Measurements from ENCODE around the gene NDOR1.

Gene NDOR1

GRCh38 chr9:137262909-137263285 lies 57.4 kb downstream of the NDOR1 start:
- Histone ChIP-seq H3K4me3 (ENCODE audit: low read length, poor library complexity, severe bottlenecking) (no peak overlapping the region), H2AFZ (ENCODE audit: low read length) (no peak overlapping the region), H3K79me2 (ENCODE audit: insufficient read depth, low read length) (peaks cover 9% of the 10 kb centered on the region; the same call in 1 of the 2 replicates), H3K4me1 (ENCODE audit: insufficient read depth, low read length, poor library complexity, severe bottlenecking) (peaks cover 7% of the 10 kb centered on the region), H4K20me1 (ENCODE audit: insufficient read depth, low read length, poor library complexity, severe bottlenecking) (peaks cover 2% of the 10 kb centered on the region), H3K4me2 (ENCODE audit: low read depth, low read length, poor library complexity, severe bottlenecking) (no peak overlapping the region), H3K9me3 (ENCODE audit: insufficient read depth, low read depth, low read length) (no peaks in the 10 kb centered on the region), H3K9ac (ENCODE audit: low read depth, low read length, poor library complexity, severe bottlenecking) (no peak overlapping the region), H3F3A (ENCODE audit: low read depth) (no peaks in the 10 kb centered on the region), H3K9me2 (replicated peaks; ENCODE audit: low read depth, low read length) (no peaks in the 10 kb centered on the region), H3K36me3 (ENCODE audit: insufficient read depth, low read length) (peaks cover 4% of the 10 kb centered on the region; the same call in 1 of the 2 replicates), H3K27me3 (ENCODE audit: insufficient read depth, low read length, poor library complexity, severe bottlenecking) (no peaks in the 10 kb centered on the region)
- no peak for TF ChIP-seq CTCF (conservative IDR thresholded peaks at IDR 0.05; ENCODE audit: low read length)
- TF ChIP-seq EZH2phosphoT487 (IDR thresholded peaks at IDR 0.05; ENCODE audit: borderline replicate concordance), result no peak

DNA sequence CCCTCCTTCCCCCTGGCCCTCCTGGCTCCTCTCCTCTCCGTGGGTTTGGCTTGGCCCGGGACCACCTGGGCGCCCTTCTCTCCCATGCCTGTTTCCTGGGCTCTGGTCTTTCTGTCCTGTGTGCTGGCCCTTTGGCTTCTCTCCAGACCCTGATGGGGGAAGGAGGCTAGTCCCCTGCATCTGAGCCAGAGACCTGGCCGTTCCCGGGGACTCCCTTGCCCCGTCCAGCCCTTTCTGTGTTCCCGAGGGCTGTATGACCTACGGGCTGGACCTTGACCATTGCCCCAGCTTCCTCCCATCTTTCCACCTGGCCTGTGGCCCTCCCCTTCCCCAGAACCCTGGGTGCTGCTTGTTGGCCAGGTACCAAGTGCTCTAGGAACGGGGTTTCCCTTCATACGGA lies 58.0 kb downstream of the NDOR1 start:
- H4K20me1 ChIP-seq (ENCODE audit: insufficient read depth, low read length, poor library complexity, severe bottlenecking), result peaks cover 2% of the 10 kb centered on the region
- H3K9ac ChIP-seq (ENCODE audit: low read depth, low read length, poor library complexity, severe bottlenecking), result no peak overlapping the region
- H3K4me2 ChIP-seq (ENCODE audit: low read depth, low read length, poor library complexity, severe bottlenecking), result no peak overlapping the region
- H3K4me3 ChIP-seq (ENCODE audit: low read length, poor library complexity, severe bottlenecking), result no peak overlapping the region
- no peak for TF ChIP-seq EZH2phosphoT487 (IDR thresholded peaks at IDR 0.05; ENCODE audit: borderline replicate concordance)
- no peak for TF ChIP-seq CTCF (conservative IDR thresholded peaks at IDR 0.05; ENCODE audit: low read length)
- peaks cover 3% of the 10 kb centered on the region; the same call in 1 of the 2 replicates for H3K79me2 ChIP-seq (ENCODE audit: insufficient read depth, low read length)
- no peak overlapping the region for H2AFZ ChIP-seq (ENCODE audit: low read length)
- H3K9me2 ChIP-seq (replicated peaks; ENCODE audit: low read depth, low read length), result no peaks in the 10 kb centered on the region
- H3K36me3 ChIP-seq (ENCODE audit: insufficient read depth, low read length), result peaks cover 4% of the 10 kb centered on the region; the same call in 1 of the 2 replicates
- H3K27me3 ChIP-seq (ENCODE audit: insufficient read depth, low read length, poor library complexity, severe bottlenecking), result no peaks in the 10 kb centered on the region
- no peaks in the 10 kb centered on the region for H3K9me3 ChIP-seq (ENCODE audit: insufficient read depth, low read depth, low read length)
- H3F3A ChIP-seq (ENCODE audit: low read depth), result no peaks in the 10 kb centered on the region
- peaks cover 10% of the 10 kb centered on the region for H3K4me1 ChIP-seq (ENCODE audit: insufficient read depth, low read length, poor library complexity, severe bottlenecking)

- Histone ChIP-seq H3K9me3 (ENCODE audit: insufficient read depth, low read depth, low read length) (no peaks in the 10 kb centered on the region), H3K4me2 (ENCODE audit: low read depth, low read length, poor library complexity, severe bottlenecking) (no peak overlapping the region), H3K9me2 (replicated peaks; ENCODE audit: low read depth, low read length) (no peaks in the 10 kb centered on the region), H3K9ac (ENCODE audit: low read depth, low read length, poor library complexity, severe bottlenecking) (no peak overlapping the region), H3K4me3 (ENCODE audit: low read length, poor library complexity, severe bottlenecking) (no peak overlapping the region), H4K20me1 (ENCODE audit: insufficient read depth, low read length, poor library complexity, severe bottlenecking) (no peaks in the 10 kb centered on the region), H3K27me3 (ENCODE audit: insufficient read depth, low read length, poor library complexity, severe bottlenecking) (no peaks in the 10 kb centered on the region), H3K4me1 (ENCODE audit: insufficient read depth, low read length, poor library complexity, severe bottlenecking) (peaks cover 7% of the 10 kb centered on the region), H3K79me2 (ENCODE audit: insufficient read depth, low read length) (0 out of 2 replicates have a peak, but pooled peaks cover 3% of the 10 kb centered on the region), H2AFZ (ENCODE audit: low read length) (no peak overlapping the region), H3K36me3 (ENCODE audit: insufficient read depth, low read length) (peaks cover 4% of the 10 kb centered on the region; the same call in 1 of the 2 replicates), H3F3A (ENCODE audit: low read depth) (no peaks in the 10 kb centered on the region)
- TF ChIP-seq CTCF (conservative IDR thresholded peaks at IDR 0.05; ENCODE audit: low read length), result no peak
- no peak for TF ChIP-seq EZH2phosphoT487 (IDR thresholded peaks at IDR 0.05; ENCODE audit: borderline replicate concordance)
Observed at GRCh38 chr9:137264067-137264466, 58.6 kb downstream of the NDOR1 start.

Data from Loucy (cell line).